ENCODE data around the gene RNF149.
"Not testable (repeated sequence)": the region's sequence is repeated elsewhere in the genome, so short reads cannot be mapped to it uniquely, and the experiment has no call there.

The RNF149 gene

GRCh38 chr2:101331202-101331601 lies 22.7 kb upstream of the RNF149 start:
- no peak for DNase-seq (ENCODE audit: low read depth in 2 of 2)

- DNase-seq (ENCODE audit: low read depth in 2 of 2), result no peak
Measured at GRCh38 chr2:101330253-101330933, 21.9 kb upstream of the RNF149 start.

GRCh38 chr2:101329026-101329425 lies 20.5 kb upstream of the RNF149 start:
- no peak for DNase-seq (ENCODE audit: low read depth in 2 of 2)

GRCh38 chr2:101328474-101329007 lies 20.0 kb upstream of the RNF149 start:
- no peak for DNase-seq (ENCODE audit: low read depth in 2 of 2)

GRCh38 chr2:101327863-101328394 lies 19.4 kb upstream of the RNF149 start:
- DNase-seq (ENCODE audit: low read depth in 2 of 2), result no peak

- no peak for DNase-seq (ENCODE audit: low read depth in 2 of 2)
Measured at GRCh38 chr2:101325425-101325824, 16.9 kb upstream of the RNF149 start.

- not testable (repeated sequence) for DNase-seq (ENCODE audit: low read depth in 2 of 2)
Measured at GRCh38 chr2:101316568-101316967, 8.1 kb upstream of the RNF149 start.

- DNase-seq (ENCODE audit: low read depth in 2 of 2), result no peak
Measured at GRCh38 chr2:101311696-101312017, 3.2 kb upstream of the RNF149 start.

GRCh38 chr2:101310834-101311695 lies 2.6 kb upstream of the RNF149 start:
- no peak for DNase-seq (ENCODE audit: low read depth in 2 of 2)

- DNase-seq (ENCODE audit: low read depth in 2 of 2), result no peak
Measured at GRCh38 chr2:101310090-101310833, 1.8 kb upstream of the RNF149 start.

- DNase-seq (ENCODE audit: low read depth in 2 of 2), result peak in 1 of 2 donors; percentile 19
Measured at GRCh38 chr2:101307950-101308431, 510 bp downstream of the RNF149 start.

GRCh38 chr2:101307503-101307902 lies 998 bp downstream of the RNF149 start:
- no peak for DNase-seq (ENCODE audit: low read depth in 2 of 2)

GRCh38 chr2:101306410-101306809 lies 2.1 kb downstream of the RNF149 start:
- DNase-seq (ENCODE audit: low read depth in 2 of 2), result no peak

GRCh38 chr2:101305492-101306078 lies 2.9 kb downstream of the RNF149 start:
- no peak for DNase-seq (ENCODE audit: low read depth in 2 of 2)

GRCh38 chr2:101305035-101305434 lies 3.5 kb downstream of the RNF149 start:
- DNase-seq (ENCODE audit: low read depth in 2 of 2), result no peak

GRCh38 chr2:101303688-101304087 lies 4.8 kb downstream of the RNF149 start:
- DNase-seq (ENCODE audit: low read depth in 2 of 2), result no peak

GRCh38 chr2:101302016-101302415 lies 6.5 kb downstream of the RNF149 start:
- DNase-seq (ENCODE audit: low read depth in 2 of 2), result no peak

- DNase-seq (ENCODE audit: low read depth in 2 of 2), result no peak
Measured at GRCh38 chr2:101300836-101301235, 7.7 kb downstream of the RNF149 start.

- DNase-seq (ENCODE audit: low read depth in 2 of 2), result no peak
Measured at GRCh38 chr2:101300164-101300563, 8.3 kb downstream of the RNF149 start.

- no peak for DNase-seq (ENCODE audit: low read depth in 2 of 2)
Measured at GRCh38 chr2:101299604-101300003, 8.9 kb downstream of the RNF149 start.

- DNase-seq (ENCODE audit: low read depth in 2 of 2), result no peak
Measured at GRCh38 chr2:101297383-101297782, 11.1 kb downstream of the RNF149 start.

All from stimulated activated CD8-positive, alpha-beta memory T cell treated with anti-CD3 and anti-CD28 coated beads, Interleukin-2, amount 100 ng/mL, for 48 hours (primary cell).